Erythroblast (primary cell): ENCODE measurements around the gene SRCIN1.
"Not testable (repeated sequence)": the region's sequence is repeated elsewhere in the genome, so short reads cannot be mapped to it uniquely, and the experiment has no call there.

Source experiments
- GATA1 ChIP-seq: IDR thresholded peaks from 2 replicates; pipeline ENCODE4 v1.6.1; 2011; ENCODE audit warnings: low read depth, mild to moderate bottlenecking, control low read depth, low read length, moderate library complexity
- POLR2A ChIP-seq: IDR thresholded peaks from 2 replicates; pipeline ENCODE4 v1.6.1; 2011; ENCODE audit warnings: mild to moderate bottlenecking, low read length

- not testable (repeated sequence) for TF ChIP-seq POLR2A, GATA1
Observed at GRCh38 chr17:38626606-38627226, 21.0 kb upstream of the SRCIN1 start.
